HG03565 (cell line): ENCODE measurements around the gene RAP1GAP.

Source experiments
- ATAC-seq: cut with Tn5 transposase; IDR thresholded peaks from one replicate; pipeline ENCODE4 v1.9.1; 2021; ENCODE audit warnings: mild to moderate bottlenecking, moderate library complexity; ENCODE audit not compliant: unreplicated experiment

The RAP1GAP gene

GRCh38 chr1:21669258-21670058 is at the start of gene RAP1GAP:
TSS of gene RAP1GAP (minus strand) at chr1:21669357. CDS start at chr1:21620032, 49,325 bp downstream.
- no peak for ATAC-seq

- ATAC-seq: no peak
Measured at GRCh38 chr1:21716169-21716568, 47.0 kb upstream of the RAP1GAP start.

GRCh38 chr1:21707891-21708290 is 38.7 kb upstream of the RAP1GAP start:
- no peak for ATAC-seq

GRCh38 chr1:21707086-21707840 is 38.1 kb upstream of the RAP1GAP start:
- ATAC-seq: no peak

GRCh38 chr1:21706151-21706835 is 37.1 kb upstream of the RAP1GAP start:
- no peak for ATAC-seq

GRCh38 chr1:21705303-21705980 is 36.3 kb upstream of the RAP1GAP start:
- ATAC-seq: no peak

- no peak for ATAC-seq
Measured at GRCh38 chr1:21704145-21704544, 35.0 kb upstream of the RAP1GAP start.

- no peak for ATAC-seq
Measured at GRCh38 chr1:21703318-21703963, 34.3 kb upstream of the RAP1GAP start.

- ATAC-seq: no peak
Measured at GRCh38 chr1:21702780-21703179, 33.6 kb upstream of the RAP1GAP start.

GRCh38 chr1:21701401-21701800 is 32.2 kb upstream of the RAP1GAP start:
- ATAC-seq: no peak

- ATAC-seq: no peak
Measured at GRCh38 chr1:21700094-21700493, 30.9 kb upstream of the RAP1GAP start.

GRCh38 chr1:21696931-21697330 is 27.8 kb upstream of the RAP1GAP start:
- no peak for ATAC-seq

GRCh38 chr1:21693732-21694131 is 24.6 kb upstream of the RAP1GAP start:
- no peak for ATAC-seq

- ATAC-seq: no peak
Measured at GRCh38 chr1:21691739-21692138, 22.6 kb upstream of the RAP1GAP start.

- ATAC-seq: no peak
Measured at GRCh38 chr1:21689661-21690372, 20.7 kb upstream of the RAP1GAP start.

- ATAC-seq: no peak
Measured at GRCh38 chr1:21687081-21687529, 17.9 kb upstream of the RAP1GAP start.

- ATAC-seq: no peak
Measured at GRCh38 chr1:21685946-21686678, 17.0 kb upstream of the RAP1GAP start.

GRCh38 chr1:21681426-21681825 is 12.3 kb upstream of the RAP1GAP start:
- no peak for ATAC-seq

- no peak for ATAC-seq
Measured at GRCh38 chr1:21680918-21681317, 11.8 kb upstream of the RAP1GAP start.
